CD4-positive, alpha-beta T cell treated with Interleukin-15 for 4 hours (primary cell): Measurements from ENCODE around the gene SPOCK2.

Source experiments
- DNase-seq: peaks from one replicate; pipeline ENCODE4 v3.0.0-alpha.2; 2020; ENCODE audit warnings: low spot score

SPOCK2 gene

GRCh38 chr10:72073708-72074573 is 14.4 kb downstream of the SPOCK2 start:
- DNase-seq: no peak

GRCh38 chr10:72072639-72073038 is 15.7 kb downstream of the SPOCK2 start:
- DNase-seq: no peak

DNA sequence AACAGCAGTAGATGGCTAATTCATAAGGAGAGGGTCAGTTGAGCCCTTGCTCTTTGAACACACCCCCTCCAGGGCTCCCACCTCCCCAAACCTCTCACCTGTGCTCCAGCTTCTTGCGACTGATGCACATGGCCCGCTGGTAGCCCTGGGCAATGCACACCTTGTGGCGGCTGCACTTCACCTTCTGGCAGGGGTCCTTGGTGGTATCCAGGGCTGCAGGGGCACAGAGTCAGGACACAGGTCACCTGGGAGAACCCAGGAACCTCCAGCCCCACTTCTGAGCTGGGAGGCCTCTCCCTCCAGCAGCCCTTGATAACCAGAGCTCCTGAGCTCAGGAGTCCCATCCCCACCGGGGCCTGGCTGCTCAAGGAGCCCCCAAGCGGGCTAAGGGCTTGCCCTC is 16.3 kb downstream of the SPOCK2 start:
- DNase-seq: no peak

DNA sequence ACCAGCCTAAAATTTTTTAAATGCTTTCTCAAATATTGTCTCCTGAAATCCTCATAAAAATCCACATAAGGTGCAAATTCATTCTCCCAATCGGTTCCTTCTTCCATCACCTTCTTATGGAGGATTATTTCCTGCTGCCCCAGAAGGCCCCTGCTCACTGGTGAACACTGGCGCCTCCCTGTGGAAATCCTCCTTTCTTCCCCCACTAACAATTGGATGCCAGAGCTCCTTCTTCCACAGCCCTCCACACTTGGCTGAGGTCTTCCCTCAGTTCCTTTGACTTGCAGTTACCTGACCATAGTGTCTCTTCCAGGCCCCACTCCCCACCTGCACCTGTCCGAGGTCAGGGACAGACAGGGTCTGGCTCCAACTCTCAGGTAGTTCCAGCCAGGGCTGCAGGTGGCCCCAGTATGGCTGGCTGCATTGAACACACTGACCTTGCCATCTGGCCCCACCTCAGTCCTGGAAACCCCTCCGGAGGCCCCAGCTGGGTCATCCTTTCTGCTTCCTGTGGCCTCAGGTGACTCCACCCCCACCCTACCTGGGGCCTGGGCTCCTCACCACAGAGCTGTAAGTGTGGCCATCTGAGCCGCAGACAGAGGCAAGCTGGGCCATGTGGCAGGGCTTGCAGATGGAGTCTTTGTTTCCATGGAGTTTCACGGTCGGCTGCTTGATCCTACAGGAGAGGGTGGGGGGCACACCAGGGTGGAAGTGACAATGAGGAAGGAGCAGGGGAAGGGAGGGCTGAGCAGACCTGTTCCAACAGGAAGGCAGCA is 18.4 kb downstream of the SPOCK2 start:
- no peak for DNase-seq

DNA sequence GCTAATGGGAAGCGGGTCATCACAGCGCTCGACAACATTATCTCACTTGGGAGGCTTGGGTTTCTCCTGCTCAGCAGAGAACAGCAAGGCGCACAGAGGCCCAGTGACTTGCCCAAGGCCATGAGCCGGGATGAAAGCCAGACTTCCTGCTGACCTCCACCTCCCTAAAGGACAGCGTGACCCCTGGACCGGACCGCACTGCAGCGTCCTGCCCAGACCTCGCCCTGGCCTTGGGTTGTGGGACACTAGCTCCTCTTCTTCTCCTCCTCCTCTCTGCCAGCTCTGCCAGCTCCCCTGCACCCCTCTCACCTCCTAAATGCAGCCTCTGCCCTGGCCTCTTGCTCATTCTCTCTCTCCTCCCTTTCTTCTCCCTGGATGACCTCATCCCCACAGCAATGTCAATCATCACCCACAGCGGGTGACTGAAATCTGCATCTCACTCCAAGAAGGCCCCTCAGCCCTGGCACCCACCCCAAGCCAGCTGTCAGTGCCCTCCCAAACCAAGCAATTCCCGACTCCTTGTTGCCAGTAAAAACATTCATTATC is 19.4 kb downstream of the SPOCK2 start:
- DNase-seq: no peak

GRCh38 chr10:72068126-72068765 is 20.1 kb downstream of the SPOCK2 start:
- no peak for DNase-seq

DNA sequence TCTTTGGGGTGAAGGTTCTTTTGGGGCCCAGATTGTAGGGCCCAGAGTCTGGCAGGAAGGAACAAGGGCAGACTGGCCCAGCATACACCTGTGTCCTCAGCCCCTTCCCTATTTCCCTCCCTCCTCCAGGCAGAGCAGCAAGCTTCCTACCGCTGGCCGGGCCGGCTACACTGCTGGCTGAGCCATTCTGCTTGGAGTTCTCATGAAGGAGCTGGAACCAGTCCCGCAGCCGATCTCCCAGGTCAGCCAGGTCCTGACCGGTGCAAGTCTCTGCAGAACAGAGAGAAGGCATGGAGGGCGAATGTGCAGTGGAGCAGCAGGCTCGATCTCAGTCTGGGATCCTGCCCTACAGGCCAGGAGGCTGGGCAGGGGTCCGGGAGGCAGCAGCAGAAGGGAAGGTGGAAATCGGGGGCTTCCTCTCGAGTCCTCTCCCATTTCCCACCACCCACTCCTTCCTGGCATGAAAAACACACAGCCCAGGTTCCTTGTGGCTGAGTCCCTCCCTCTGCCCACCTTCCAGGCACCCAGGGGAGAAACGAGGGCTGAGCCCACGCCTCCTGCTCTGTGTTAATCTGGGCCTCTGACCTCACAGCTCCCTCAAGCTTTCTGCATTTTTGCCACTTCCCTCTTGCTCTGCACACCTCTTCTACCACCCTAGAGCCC is 20.8 kb downstream of the SPOCK2 start:
- no peak for DNase-seq

DNA sequence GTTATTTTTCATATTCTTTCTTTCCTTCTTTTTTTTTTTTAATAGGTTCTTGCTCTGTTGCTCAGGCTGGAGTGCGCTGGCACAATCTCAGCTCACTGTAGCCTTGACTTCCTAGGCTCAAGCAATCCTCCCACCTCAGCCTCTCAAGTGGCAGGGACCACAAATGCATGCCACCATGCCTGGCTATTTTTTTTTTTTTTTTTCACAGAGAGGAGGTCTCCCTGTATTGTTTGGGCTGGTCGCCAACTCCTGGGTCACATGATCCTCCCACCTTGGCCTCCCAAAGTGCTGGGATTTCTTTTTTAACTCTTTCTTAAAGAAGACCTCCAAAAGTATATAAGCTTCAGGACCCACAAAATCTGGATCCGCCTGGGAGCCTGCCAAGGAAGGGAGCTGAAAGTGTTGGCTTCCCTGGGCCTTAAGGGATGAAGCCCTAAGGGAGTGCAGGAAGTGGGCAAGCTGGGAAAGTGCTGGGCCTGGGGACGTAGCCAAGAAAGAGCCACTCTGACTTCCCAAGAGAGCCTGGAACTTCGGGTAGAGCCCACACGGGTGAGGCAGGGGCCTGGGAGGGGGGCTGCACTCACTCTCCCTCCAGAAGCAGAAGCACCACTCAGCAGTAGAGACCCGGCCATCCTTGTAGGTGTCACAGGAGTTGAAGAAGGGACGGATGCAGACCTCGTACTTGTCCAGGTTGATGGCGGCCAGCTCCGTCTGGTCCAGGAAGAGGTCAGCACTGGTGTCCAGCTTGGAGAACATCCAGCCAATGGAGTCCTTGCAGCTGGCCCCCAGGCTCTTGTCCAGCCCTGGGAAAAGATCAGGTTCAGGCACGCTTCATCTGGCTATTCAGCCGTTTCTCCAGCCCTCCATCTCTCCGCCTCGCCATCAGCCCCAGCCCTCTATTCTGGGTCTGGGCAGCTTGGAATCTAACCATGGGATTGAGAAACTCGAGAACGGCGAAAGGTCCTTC is 21.8 kb downstream of the SPOCK2 start:
- DNase-seq: no peak

GRCh38 chr10:72065439-72066025 is 22.8 kb downstream of the SPOCK2 start:
- DNase-seq: no peak

- DNase-seq: no peak
Observed at GRCh38 chr10:72063703-72064391, 24.5 kb downstream of the SPOCK2 start.

GRCh38 chr10:72062832-72063702 is 25.3 kb downstream of the SPOCK2 start:
- DNase-seq: no peak

- DNase-seq: no peak
Observed at GRCh38 chr10:72062382-72062781, 26.0 kb downstream of the SPOCK2 start.

DNA sequence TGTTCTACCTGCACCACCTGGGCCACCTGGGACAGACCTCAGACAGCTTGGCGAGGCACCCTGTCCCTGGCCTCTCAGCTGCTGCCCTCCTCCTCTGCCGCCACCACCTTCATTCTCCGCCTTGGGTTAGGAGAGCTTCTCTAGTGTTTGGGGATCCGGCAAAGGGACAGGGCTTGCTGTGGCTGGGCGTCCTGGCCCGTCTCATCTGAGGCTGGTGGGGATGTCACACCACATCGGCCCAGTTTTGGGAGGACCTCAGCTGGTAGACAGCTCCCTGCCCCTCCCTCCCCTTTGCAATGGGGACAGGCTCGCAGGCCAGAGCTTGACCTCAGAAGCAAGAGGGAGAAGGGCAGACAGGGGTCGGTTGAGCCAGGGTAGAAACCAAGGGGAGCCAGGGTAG is 26.4 kb downstream of the SPOCK2 start:
- no peak for DNase-seq

GRCh38 chr10:72061491-72061890 is 26.9 kb downstream of the SPOCK2 start:
- DNase-seq: no peak

DNA sequence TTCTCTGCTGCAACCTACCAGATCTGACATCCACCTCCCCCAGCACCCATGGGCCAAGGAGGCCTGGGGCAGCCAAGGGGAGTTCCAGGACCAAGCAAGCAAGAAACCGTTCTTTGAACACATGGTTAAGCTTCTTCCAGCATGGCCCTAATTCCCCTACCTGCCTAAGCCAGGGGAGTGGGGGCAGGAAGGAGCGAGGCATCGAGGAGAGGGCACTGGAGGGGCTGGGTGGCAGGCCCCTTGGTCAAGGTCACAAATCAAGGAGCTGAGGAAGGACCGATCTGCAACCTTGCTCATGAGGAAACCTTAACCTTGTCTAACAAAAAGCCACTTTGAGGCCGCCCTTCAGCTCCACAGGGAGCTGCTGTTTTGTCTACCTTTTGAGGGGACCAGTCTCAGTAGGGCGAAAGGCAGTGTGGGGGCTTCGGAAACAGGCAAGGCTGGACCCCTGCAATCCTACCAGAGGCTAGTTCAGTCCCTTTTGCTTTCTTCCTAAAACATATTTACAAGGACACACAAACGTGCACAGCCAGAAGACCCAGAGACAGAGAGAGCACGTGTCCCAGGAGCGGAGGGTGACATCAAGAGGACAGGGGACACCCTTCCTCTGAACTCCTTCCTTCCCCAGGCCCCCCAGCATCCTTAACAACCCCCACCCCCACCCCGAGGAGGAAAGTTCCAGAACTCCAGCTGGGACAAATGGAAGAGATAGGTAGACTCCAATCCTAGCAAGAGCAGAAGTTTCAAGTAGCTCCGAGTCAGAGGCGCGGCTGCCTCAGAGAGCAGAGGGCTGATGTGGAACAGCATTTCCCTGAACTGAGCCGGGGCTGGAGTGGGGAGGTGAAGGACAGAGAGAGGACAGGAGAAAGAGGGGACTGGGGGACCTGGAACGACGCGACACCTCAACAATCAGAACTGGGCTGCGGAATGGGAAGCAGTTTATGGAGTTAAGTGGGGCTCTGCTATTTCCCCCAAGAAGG is 28.2 kb downstream of the SPOCK2 start:
- no peak for DNase-seq

DNA sequence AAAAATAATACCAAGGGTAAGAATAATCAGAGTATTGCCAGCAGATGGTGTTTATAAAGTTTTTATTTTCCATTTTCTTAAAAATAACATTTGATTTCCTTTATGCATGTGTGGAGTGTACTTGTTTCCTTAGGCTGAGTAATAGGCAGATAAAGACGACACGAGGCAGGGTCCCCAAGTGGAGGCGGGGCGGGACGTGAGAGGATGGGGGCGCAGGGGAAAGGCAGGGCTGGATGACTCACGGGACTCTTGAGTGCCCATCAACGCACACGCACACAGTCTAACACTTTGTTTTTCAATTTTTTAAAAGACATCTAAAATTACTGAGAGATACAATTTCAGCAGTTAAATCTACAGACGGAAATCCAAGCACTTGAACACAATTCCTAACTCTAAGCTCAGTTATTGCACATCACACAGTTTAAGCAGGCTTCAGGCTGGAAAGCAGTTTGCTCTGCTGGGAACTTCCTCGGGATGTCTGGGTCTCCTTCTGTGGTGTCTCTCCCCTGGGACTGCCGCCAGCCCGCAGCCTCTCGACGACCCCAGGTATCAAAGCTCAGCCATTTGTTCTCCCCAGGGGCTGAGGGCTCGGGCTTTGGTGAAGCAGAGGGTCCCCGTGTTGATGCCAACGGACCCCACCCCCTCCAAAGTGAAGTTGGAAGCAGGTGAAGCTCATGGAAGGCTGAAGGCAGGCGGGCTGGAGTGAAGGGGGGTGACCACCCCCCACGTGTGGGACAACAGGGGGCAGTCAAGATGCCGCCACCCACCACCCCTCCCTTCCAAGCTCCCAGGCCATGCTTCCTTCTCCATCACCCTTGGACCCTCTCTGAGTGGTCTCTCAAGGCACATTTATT is 29.1 kb downstream of the SPOCK2 start:
- DNase-seq: no peak
